RWPE1 (cell line): Measurements from ENCODE around the gene HAPLN3.

Source experiments
- CTCF ChIA-PET: fragments of 350-600 bp; sonication (Branson Sonifier 250); formaldehyde crosslinking; extraction: SDS; loops from one replicate; lab custom pipeline; 2021; lab: Yijun Ruan, JAX
- POLR2A ChIA-PET: fragments of 400-600 bp; formaldehyde crosslinking; extraction: SDS; loops from one replicate; lab custom pipeline; 2020; ENCODE audit warnings: antibody characterized with exemption; ENCODE audit not compliant: low non-redundant PET; lab: Yijun Ruan, JAX
- DNase-seq: peaks from one replicate; pipeline ENCODE4 v3.0.0; 2012; ENCODE audit warnings: low spot score
- H3K27ac ChIP-seq: fragments of 450-650 bp; 2 replicates; pipeline ENCODE4 v1.5.1; 2017
- CTCF ChIP-seq: fragments of 450-650 bp; conservative IDR thresholded peaks from 2 replicates; pipeline ENCODE4 v1.5.1; 2017; ENCODE audit warnings: low read depth, mild to moderate bottlenecking

The HAPLN3 gene

GRCh38 chr15:88882785-88883184 lies 12.6 kb downstream of the HAPLN3 start:
- DNase-seq, result no peak
- CTCF ChIA-PET, result no interaction called here
- POLR2A ChIA-PET, result no interaction called here
- TF ChIP-seq CTCF, result no peak
- no peak overlapping the region for H3K27ac ChIP-seq

- no peak for TF ChIP-seq CTCF
- no peak for DNase-seq
- POLR2A ChIA-PET, result no interaction called here
- CTCF ChIA-PET, result interaction anchor here (0.5 to 0.7 kb wide), 2 partner anchors 9 to 226 kb away, joined by 3 read pairs; no protein-coding TSS in a partner anchor
- no peak overlapping the region for H3K27ac ChIP-seq
These were observed 13.6 kb downstream of the HAPLN3 start for GRCh38 chr15:88881775-88882174.

GRCh38 chr15:88880944-88881740 lies 14.2 kb downstream of the HAPLN3 start:
- no peak for TF ChIP-seq CTCF
- DNase-seq, result no peak
- H3K27ac ChIP-seq, result no peak overlapping the region
- ChIA-PET POLR2A (no interaction called here), CTCF (interaction anchor here (0.5 to 1.0 kb wide), 2 partner anchors 10 to 226 kb away, joined by 3 to 5 read pairs; no protein-coding TSS in a partner anchor)

GRCh38 chr15:88878720-88879184 lies 16.6 kb downstream of the HAPLN3 start:
- H3K27ac ChIP-seq, result no peak overlapping the region
- TF ChIP-seq CTCF, result peak; percentile 81
- ChIA-PET POLR2A (no interaction called here), CTCF (interaction anchor here (0.5 to 1.6 kb wide), 10 partner anchors 12 to 400 kb away, joined by 3 to 5 read pairs (median 3); partner anchors contain the start of gene HAPLN3)
- peak; percentile 66 for DNase-seq

GRCh38 chr15:88877906-88878305 lies 17.4 kb downstream of the HAPLN3 start:
- no peak overlapping the region for H3K27ac ChIP-seq
- ChIA-PET POLR2A (no interaction called here), CTCF (interaction anchor here (0.6 to 0.8 kb wide), 3 partner anchors 18 to 401 kb away, joined by 3 to 5 read pairs (median 3); partner anchors contain the start of gene HAPLN3)
- no peak for DNase-seq
- no peak for TF ChIP-seq CTCF

- DNase-seq, result no peak
- no peak overlapping the region for H3K27ac ChIP-seq
- no peak for TF ChIP-seq CTCF
- CTCF ChIA-PET, result no interaction called here
- POLR2A ChIA-PET, result no interaction called here
These were observed 17.9 kb downstream of the HAPLN3 start for GRCh38 chr15:88877415-88877814.
